T-cell (primary cell): Measurements from ENCODE around the gene HOXD9. TPM values are rescaled to one million over a fixed set of nuclear protein-coding genes. Genes with fewer than 3 reads are reported as not detected.

ENCODE experiments used
- ATAC-seq, 4 experiments: fragments of 200-7000 bp in 3 of 4; fragments of 150-1000 bp in 1 of 4; cut with Tn5 transposase; replicated peaks in 1 of 4; 1 replicate in 3 of 4; 2 replicates in 1 of 4; pipeline ENCODE4 v1.10.0; 2021; ENCODE audit warnings: moderate library complexity in 3 of 4, mild to moderate bottlenecking in 2 of 4, moderate number of reproducible peaks in 1 of 4
- CTCF ChIA-PET, 2 donors: fragments of 300-600 bp; sonication (Branson Sonifier 250); formaldehyde crosslinking; loops; one replicate each; lab custom pipeline; 2022; ENCODE audit warnings: antibody characterized with exemption in 2 of 2; lab: Charles Lee
- POLR2A ChIA-PET, 2 donors: fragments of 300-600 bp; sonication (Branson Sonifier 250); formaldehyde crosslinking; loops; one replicate each; lab custom pipeline; 2022; ENCODE audit warnings: antibody characterized with exemption in 2 of 2; lab: Charles Lee
- DNase-seq, 35 experiments: peaks; one replicate each; pipeline versions ENCODE4 v3.0.0 to v3.0.0-alpha.2; 2013 to 2023
- H3K27ac ChIP-seq: one replicate; pipeline ENCODE4 v1.5.1; 2013; ENCODE audit warnings: low read length
- H3K27me3 ChIP-seq, 2 experiments: replicated peaks in 1 of 2; 1 replicate in 1 of 2; 2 replicates in 1 of 2; pipeline versions ENCODE4 v1.6.1 to v1.7.0; 2013; ENCODE audit warnings: low read length in 1 of 2, mixed read lengths in 1 of 2; ENCODE audit not compliant: control insufficient read depth in 2 of 2, insufficient read depth in 2 of 2; ENCODE audit errors: extremely low read depth in 1 of 2
- H3K36me3 ChIP-seq, 2 donors: 1 replicate in 1 of 2; 2 replicates in 1 of 2; pipeline versions ENCODE4 v1.6.1 to v1.7.0; 2013; ENCODE audit warnings: low read length in 1 of 2; ENCODE audit not compliant: control insufficient read depth in 2 of 2, insufficient read depth in 1 of 2; ENCODE audit errors: extremely low read depth in 1 of 2
- H3K4me1 ChIP-seq, 2 experiments: 1 replicate in 1 of 2; 2 replicates in 1 of 2; pipeline versions ENCODE4 v1.6.1 to v1.7.0; 2013; ENCODE audit warnings: low read length in 2 of 2, mixed read lengths in 1 of 2; ENCODE audit not compliant: insufficient read depth in 2 of 2, control insufficient read depth in 1 of 2; ENCODE audit errors: extremely low read depth in 1 of 2
- H3K4me3 ChIP-seq, 2 donors: 1 replicate in 1 of 2; 2 replicates in 1 of 2; pipeline versions ENCODE4 v1.5.1 to v1.7.0; 2013; ENCODE audit warnings: mild to moderate bottlenecking in 2 of 2, low read length in 1 of 2, moderate library complexity in 1 of 2; ENCODE audit not compliant: control insufficient read depth in 1 of 2; ENCODE audit errors: extremely low read depth in 1 of 2
- H3K9me3 ChIP-seq: 2 replicates; pipeline ENCODE4 v1.7.0; 2013
- H3K27ac Mint-ChIP-seq, 2 donors: one replicate each; pipeline ENCODE4 v1.8.0; 2020 to 2021; ENCODE audit warnings: mild to moderate bottlenecking in 2 of 2, mixed read lengths in 2 of 2
- H3K27me3 Mint-ChIP-seq, 2 donors: one replicate each; pipeline ENCODE4 v1.8.0; 2021 to 2022; ENCODE audit warnings: mixed read lengths in 2 of 2
- H3K36me3 Mint-ChIP-seq: one replicate; pipeline ENCODE4 v1.8.0; 2021; ENCODE audit warnings: mixed read lengths
- H3K4me1 Mint-ChIP-seq, 3 donors: one replicate each; pipeline ENCODE4 v1.8.0; 2020 to 2022; ENCODE audit warnings: mixed read lengths in 3 of 3, mild to moderate bottlenecking in 1 of 3
- H3K4me3 Mint-ChIP-seq, 3 donors: one replicate each; pipeline ENCODE4 v1.8.0; 2020 to 2022; ENCODE audit warnings: mild to moderate bottlenecking in 3 of 3, mixed read lengths in 3 of 3, moderate library complexity in 3 of 3
- H3K9me3 Mint-ChIP-seq, 3 donors: one replicate each; pipeline ENCODE4 v1.8.0; 2020 to 2022; ENCODE audit warnings: mixed read lengths in 3 of 3
- WGBS: methylation state at CpG from one replicate; pipeline ENCODE4 v1.1.5; 2013; ENCODE audit warnings: missing lambda C conversion rate; ENCODE audit not compliant: insufficient coverage; 5-methylcytosine and 5-hydroxymethylcytosine counted together
- total RNA-seq, 35 experiments: library from RNA in 6 of 35; stranded (reverse) in 6 of 35; fragments of 120-200 nt in 1 of 35; gene quantifications; one replicate each; pipeline versions ENCODE4 v1.2.1 to v1.2.4 and lab custom pipeline; 2013 to 2026

The HOXD9 gene
- total RNA-seq, 5 donors from 2014 or later (not counting 1 experiment from before 2014, with no cell fraction given), result 0.13 to 0.15 TPM; not detected in 3

DNA sequence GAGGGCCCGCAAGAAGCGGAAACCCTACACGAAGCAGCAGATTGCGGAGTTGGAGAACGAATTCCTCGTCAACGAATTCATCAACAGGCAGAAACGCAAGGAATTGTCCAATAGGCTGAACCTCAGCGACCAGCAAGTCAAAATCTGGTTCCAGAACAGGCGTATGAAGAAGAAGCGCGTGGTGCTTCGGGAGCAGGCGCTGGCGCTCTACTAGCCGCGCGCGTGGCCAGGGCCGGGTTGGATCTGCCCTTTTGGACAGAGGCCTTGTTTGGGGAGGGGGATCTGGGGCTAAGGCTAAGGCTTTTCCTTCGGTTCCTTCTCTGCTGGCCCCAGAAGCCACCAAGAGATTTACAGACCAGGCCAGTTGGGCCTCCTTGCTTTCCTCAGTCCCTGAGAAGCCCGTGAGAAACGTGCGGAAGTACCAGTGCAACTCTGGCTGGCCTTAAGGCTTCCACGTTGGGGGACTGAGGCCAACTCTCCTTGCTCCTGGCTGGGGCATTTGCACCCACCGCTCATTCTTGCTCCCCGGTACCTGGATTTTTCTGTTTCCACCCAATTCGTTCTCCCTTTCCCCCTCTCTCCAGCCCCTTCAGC, 21.9 kb upstream of the HOXD9 start:
- Histone ChIP-seq H3K4me3 (peak overlapping the region in 1 of 2 donors; percentile 10), H3K27me3 (peaks cover 29 to 85% of the 10 kb centered on the region in 2 experiments), H3K9me3 (no peaks in the 10 kb centered on the region), H3K36me3 (no peaks in the 10 kb centered on the region), H3K27ac (no peak overlapping the region), H3K4me1 (peaks cover 8 to 26% of the 10 kb centered on the region in 2 experiments)
- WGBS, result 20% methylated on average over 21 of the region's 28 CpGs
- peaks cover 23 to 36% (median 28%) of the 10 kb centered on the region in 3 donors for H3K4me1 Mint-ChIP-seq
- H3K27ac Mint-ChIP-seq, result no peak overlapping the region
- no peak overlapping the region for H3K4me3 Mint-ChIP-seq
- ChIA-PET POLR2A (no interaction called here), CTCF (interaction anchor here in 1 of 2 donors (0.5 kb wide), 1 partner anchor 25 kb away, joined by 3 read pairs; no protein-coding TSS in a partner anchor)
- no peaks in the 10 kb centered on the region for H3K9me3 Mint-ChIP-seq
- no peak for DNase-seq
- H3K36me3 Mint-ChIP-seq, result no peaks in the 10 kb centered on the region
- no peak for ATAC-seq
- H3K27me3 Mint-ChIP-seq, result peaks cover 86 to 93% of the 10 kb centered on the region in 2 donors

GRCh38 chr2:176101216-176101830, 21.2 kb upstream of the HOXD9 start:
- POLR2A ChIA-PET, result no interaction called here
- Mint-ChIP-seq H3K9me3 (no peaks in the 10 kb centered on the region), H3K36me3 (no peaks in the 10 kb centered on the region), H3K27me3 (peaks cover 86 to 94% of the 10 kb centered on the region in 2 donors), H3K4me1 (peaks cover 27 to 42% (median 33%) of the 10 kb centered on the region in 3 donors), H3K4me3 (no peak overlapping the region), H3K27ac (no peak overlapping the region)
- H3K36me3 ChIP-seq, result no peaks in the 10 kb centered on the region
- ATAC-seq (no peak), DNase-seq (no peak)
- peaks cover 8 to 26% of the 10 kb centered on the region in 2 experiments for H3K4me1 ChIP-seq
- H3K4me3 ChIP-seq, result no peak overlapping the region
- no peaks in the 10 kb centered on the region for H3K9me3 ChIP-seq
- CTCF ChIA-PET, result interaction anchor here (0.5 to 1.4 kb wide), 4 partner anchors 24 to 33 kb away, joined by 3 to 4 read pairs (median 4); no protein-coding TSS in a partner anchor
- no peak overlapping the region for H3K27ac ChIP-seq
- peaks cover 31 to 92% of the 10 kb centered on the region in 2 experiments for H3K27me3 ChIP-seq
- no CpG with 5 or more reads among the region's 2 CpGs for WGBS

DNA sequence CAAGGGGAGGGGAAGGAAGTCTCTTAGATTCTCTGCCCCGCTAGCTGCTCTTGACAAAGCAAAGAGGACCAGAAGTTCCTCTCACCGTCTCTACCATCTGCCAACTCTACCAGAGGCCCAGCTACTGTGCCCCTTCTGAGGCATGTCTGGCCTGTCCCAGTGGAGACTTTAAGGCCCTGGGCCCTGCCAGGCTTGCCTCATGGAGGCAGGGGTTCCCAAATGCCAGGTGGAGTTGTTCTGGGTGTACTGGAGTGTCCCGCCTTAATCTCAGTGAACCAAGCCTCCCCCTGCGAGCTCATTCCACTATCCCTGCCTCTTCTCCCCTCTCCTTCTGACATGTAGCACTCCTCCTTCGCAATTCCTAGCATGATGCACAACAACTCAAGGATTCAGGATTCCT, 20.7 kb upstream of the HOXD9 start:
- ChIA-PET POLR2A (no interaction called here), CTCF (interaction anchor here (0.5 to 1.4 kb wide), 3 partner anchors 30 to 32 kb away, joined by 3 to 4 read pairs (median 4); no protein-coding TSS in a partner anchor)
- H3K36me3 ChIP-seq, result no peaks in the 10 kb centered on the region
- Mint-ChIP-seq H3K27me3 (peaks cover 83 to 91% of the 10 kb centered on the region in 2 donors), H3K27ac (peak overlapping the region in 1 of 2 donors; percentile 32), H3K36me3 (no peaks in the 10 kb centered on the region), H3K4me3 (no peak overlapping the region), H3K4me1 (peaks cover 25 to 40% (median 31%) of the 10 kb centered on the region in 3 donors), H3K9me3 (no peaks in the 10 kb centered on the region)
- H3K27ac ChIP-seq, result no peak overlapping the region
- peaks cover 10 to 26% of the 10 kb centered on the region in 2 experiments for H3K4me1 ChIP-seq
- peaks cover 29 to 93% of the 10 kb centered on the region in 2 experiments for H3K27me3 ChIP-seq
- WGBS, result 37% methylated on average over 3 of the region's 5 CpGs
- DNase-seq (no peak), ATAC-seq (no peak)
- H3K4me3 ChIP-seq, result no peak overlapping the region
- H3K9me3 ChIP-seq, result no peaks in the 10 kb centered on the region

- Mint-ChIP-seq H3K4me1 (peaks cover 23 to 35% (median 28%) of the 10 kb centered on the region in 3 donors), H3K36me3 (no peaks in the 10 kb centered on the region), H3K27me3 (peaks cover 78 to 88% of the 10 kb centered on the region in 2 donors), H3K4me3 (no peak overlapping the region), H3K27ac (peak overlapping the region in 1 of 2 donors; percentile 32), H3K9me3 (no peaks in the 10 kb centered on the region)
- no peak for ATAC-seq
- DNase-seq, result no peak
- peaks cover 4 to 25% of the 10 kb centered on the region in 2 experiments for H3K4me1 ChIP-seq
- WGBS, result 0% methylated on average over 1 of the region's 7 CpGs
- CTCF ChIA-PET, result interaction anchor here (0.5 to 1.4 kb wide), 3 partner anchors 29 to 42 kb away, joined by 3 to 4 read pairs (median 3); no protein-coding TSS in a partner anchor
- no peak overlapping the region for H3K4me3 ChIP-seq
- no peak overlapping the region for H3K27ac ChIP-seq
- H3K9me3 ChIP-seq, result no peaks in the 10 kb centered on the region
- no peaks in the 10 kb centered on the region for H3K36me3 ChIP-seq
- H3K27me3 ChIP-seq, result peaks cover 27 to 92% of the 10 kb centered on the region in 2 experiments
- POLR2A ChIA-PET, result interaction anchor here (0.6 to 1.1 kb wide), 2 partner anchors 20 to 24 kb away, joined by 3 read pairs; no protein-coding TSS in a partner anchor
Observed at GRCh38 chr2:176102309-176102866, 20.1 kb upstream of the HOXD9 start.

DNA sequence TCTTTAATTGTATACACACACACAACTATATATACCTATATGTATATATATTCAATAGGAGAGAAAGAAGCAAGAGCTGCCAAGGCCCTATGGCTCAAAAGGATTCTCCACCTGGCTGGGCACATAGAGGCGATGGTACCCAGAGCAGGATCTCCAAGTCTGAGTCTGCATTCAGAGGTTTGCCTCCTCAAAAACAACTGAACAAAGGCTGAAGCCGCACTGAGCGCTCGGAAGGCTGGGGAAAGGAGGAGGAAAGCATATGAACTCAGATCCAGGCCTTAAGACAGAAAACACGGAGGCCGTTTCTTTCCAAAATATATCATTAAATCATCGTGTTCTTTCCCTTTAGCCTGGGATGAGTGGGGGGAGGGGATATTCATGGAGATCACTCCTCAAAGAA, 19.3 kb upstream of the HOXD9 start:
- ATAC-seq (no peak), DNase-seq (no peak)
- peaks cover 70 to 82% of the 10 kb centered on the region in 2 donors for H3K27me3 Mint-ChIP-seq
- peaks cover 27 to 85% of the 10 kb centered on the region in 2 experiments for H3K27me3 ChIP-seq
- peaks cover 4 to 18% of the 10 kb centered on the region in 2 experiments for H3K4me1 ChIP-seq
- H3K4me3 Mint-ChIP-seq, result peak overlapping the region in 1 of 3 donors; percentile 8
- H3K4me1 Mint-ChIP-seq, result peaks cover 19 to 27% (median 23%) of the 10 kb centered on the region in 3 donors
- H3K27ac ChIP-seq, result no peak overlapping the region
- no peaks in the 10 kb centered on the region for H3K9me3 ChIP-seq
- ChIA-PET CTCF (interaction anchor here in 1 of 2 donors (0.5 kb wide), 1 partner anchor 43 kb away, joined by 3 read pairs; no protein-coding TSS in a partner anchor), POLR2A (interaction anchor here in 1 of 2 donors (1.1 kb wide), 1 partner anchor 21 kb away, joined by 3 read pairs; no protein-coding TSS in a partner anchor)
- WGBS, result no CpG with 5 or more reads among the region's 7 CpGs
- no peaks in the 10 kb centered on the region for H3K9me3 Mint-ChIP-seq
- no peak overlapping the region for H3K27ac Mint-ChIP-seq
- no peaks in the 10 kb centered on the region for H3K36me3 Mint-ChIP-seq
- H3K36me3 ChIP-seq, result no peaks in the 10 kb centered on the region
- no peak overlapping the region for H3K4me3 ChIP-seq

DNA sequence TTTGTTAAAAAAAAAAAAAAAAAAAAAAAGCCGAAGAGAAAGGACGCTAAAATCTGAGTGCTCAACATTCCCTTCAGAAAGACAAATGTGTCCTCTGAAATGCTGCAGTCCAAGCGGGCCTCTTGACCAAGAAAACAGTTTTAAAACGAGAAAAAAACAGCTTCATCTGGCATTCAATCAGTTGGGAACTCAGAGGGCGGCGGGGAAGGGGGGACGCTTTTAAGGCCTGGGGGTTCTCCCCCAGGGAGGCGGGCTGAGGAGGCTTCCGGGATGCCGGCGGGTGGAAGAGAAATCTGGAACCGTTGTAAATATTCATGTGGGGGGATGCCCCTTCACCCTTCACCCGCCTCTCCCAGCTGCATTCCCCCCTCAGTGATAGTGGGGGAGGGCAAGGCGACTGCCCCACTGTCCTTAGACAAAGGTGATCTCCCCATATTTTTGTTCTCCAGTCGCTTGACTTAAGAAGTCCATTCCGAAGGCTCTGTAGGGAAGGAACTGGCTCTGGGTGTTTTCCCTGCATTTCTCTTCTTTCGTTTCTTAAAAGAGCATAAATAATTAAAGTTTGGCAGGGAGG, 18.7 kb upstream of the HOXD9 start:
- ChIA-PET POLR2A (no interaction called here), CTCF (no interaction called here)
- Mint-ChIP-seq H3K36me3 (no peaks in the 10 kb centered on the region), H3K4me3 (peak overlapping the region in 1 of 3 donors; percentile 68), H3K27ac (no peak overlapping the region), H3K9me3 (no peaks in the 10 kb centered on the region), H3K4me1 (peaks cover 21 to 30% (median 24%) of the 10 kb centered on the region in 3 donors), H3K27me3 (peaks cover 70 to 80% of the 10 kb centered on the region in 2 donors)
- H3K27ac ChIP-seq, result no peak overlapping the region
- ATAC-seq (no peak), DNase-seq (no peak)
- H3K4me3 ChIP-seq, result no peak overlapping the region
- peaks cover 4 to 18% of the 10 kb centered on the region in 2 experiments for H3K4me1 ChIP-seq
- no peaks in the 10 kb centered on the region for H3K9me3 ChIP-seq
- peaks cover 28 to 85% of the 10 kb centered on the region in 2 experiments for H3K27me3 ChIP-seq
- H3K36me3 ChIP-seq, result no peaks in the 10 kb centered on the region
- WGBS, result 13% methylated on average over 3 of the region's 17 CpGs
